K562 (cell line): Measurements from ENCODE around the gene MCU. TPM values are rescaled to one million over a fixed set of nuclear protein-coding genes. Genes with fewer than 3 reads are reported as not detected.

Source experiments
- KHSRP ChIP-seq: fragments of 450-650 bp; IDR thresholded peaks from 2 replicates; pipeline ENCODE4 v1.6.1; 2017
- polyA plus RNA-seq, 8 experiments: library from polyadenylated mRNA; depleted of rRNA in 4 of 8; stranded (reverse) in 5 of 8; unstranded in 3 of 8; fragments of >200 nt; fragmentation: Nextera tagmentation in 2 of 8; fragmentation: Illumina TruSeq in 1 of 8; extraction: Ambion mirVana in 2 of 8; extraction: Trizol in 1 of 8; gene quantifications; 2 replicates each; pipeline versions ENCODE4 v1.2.1 to v1.2.3, GENCODE V29; 2011 to 2014; ENCODE audit warnings: inconsistent platforms in 1 of 8, missing spikeins in 1 of 8
- total RNA-seq, 7 experiments: library from RNA; depleted of rRNA in 6 of 7; stranded (reverse); fragments of >200 nt in 6 of 7; fragmentation: Illumina TruSeq in 2 of 7; extraction: Trizol in 2 of 7; gene quantifications; 2 replicates each; pipeline versions ENCODE4 v1.2.1 to v1.2.3, GENCODE V29; 2011 to 2021; ENCODE audit warnings: low replicate concordance in 1 of 7
- TF ChIP-seq, protein P1 (sequence below), 2 experiments: fragments of 450-650 bp in 1 of 2; sonication (generic) in 1 of 2; formaldehyde crosslinking in 1 of 2; IDR thresholded peaks; 2 replicates each; pipeline versions ENCODE4 v1.7.1 to v1.9.0; 2016 to 2022; ENCODE audit warnings: inconsistent platforms in 1 of 2, mild to moderate bottlenecking in 1 of 2, missing genetic modification reagents in 1 of 2

The MCU gene
- total and polyA plus RNA-seq, 9 of the 15 experiments (the other 6 are each of a cell fraction or from before 2014, with no cell fraction given): 8.2 to 88.8 (median 21.3) TPM

GRCh38 chr10:72910705-72911104 lies 218.8 kb downstream of the MCU start (continued):
- TF ChIP-seq, protein P1, sequence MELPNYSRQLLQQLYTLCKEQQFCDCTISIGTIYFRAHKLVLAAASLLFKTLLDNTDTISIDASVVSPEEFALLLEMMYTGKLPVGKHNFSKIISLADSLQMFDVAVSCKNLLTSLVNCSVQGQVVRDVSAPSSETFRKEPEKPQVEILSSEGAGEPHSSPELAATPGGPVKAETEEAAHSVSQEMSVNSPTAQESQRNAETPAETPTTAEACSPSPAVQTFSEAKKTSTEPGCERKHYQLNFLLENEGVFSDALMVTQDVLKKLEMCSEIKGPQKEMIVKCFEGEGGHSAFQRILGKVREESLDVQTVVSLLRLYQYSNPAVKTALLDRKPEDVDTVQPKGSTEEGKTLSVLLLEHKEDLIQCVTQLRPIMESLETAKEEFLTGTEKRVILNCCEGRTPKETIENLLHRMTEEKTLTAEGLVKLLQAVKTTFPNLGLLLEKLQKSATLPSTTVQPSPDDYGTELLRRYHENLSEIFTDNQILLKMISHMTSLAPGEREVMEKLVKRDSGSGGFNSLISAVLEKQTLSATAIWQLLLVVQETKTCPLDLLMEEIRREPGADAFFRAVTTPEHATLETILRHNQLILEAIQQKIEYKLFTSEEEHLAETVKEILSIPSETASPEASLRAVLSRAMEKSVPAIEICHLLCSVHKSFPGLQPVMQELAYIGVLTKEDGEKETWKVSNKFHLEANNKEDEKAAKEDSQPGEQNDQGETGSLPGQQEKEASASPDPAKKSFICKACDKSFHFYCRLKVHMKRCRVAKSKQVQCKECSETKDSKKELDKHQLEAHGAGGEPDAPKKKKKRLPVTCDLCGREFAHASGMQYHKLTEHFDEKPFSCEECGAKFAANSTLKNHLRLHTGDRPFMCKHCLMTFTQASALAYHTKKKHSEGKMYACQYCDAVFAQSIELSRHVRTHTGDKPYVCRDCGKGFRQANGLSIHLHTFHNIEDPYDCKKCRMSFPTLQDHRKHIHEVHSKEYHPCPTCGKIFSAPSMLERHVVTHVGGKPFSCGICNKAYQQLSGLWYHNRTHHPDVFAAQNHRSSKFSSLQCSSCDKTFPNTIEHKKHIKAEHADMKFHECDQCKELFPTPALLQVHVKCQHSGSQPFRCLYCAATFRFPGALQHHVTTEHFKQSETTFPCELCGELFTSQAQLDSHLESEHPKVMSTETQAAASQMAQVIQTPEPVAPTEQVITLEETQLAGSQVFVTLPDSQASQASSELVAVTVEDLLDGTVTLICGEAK (IDR thresholded peaks at IDR 0.05): peak; percentile 96
- TF ChIP-seq, protein P1 (CRISPR knock-in tag; IDR thresholded peaks at IDR 0.05): peak; percentile 81
- no peak for TF ChIP-seq KHSRP
- TF ChIP-seq, all 486 proteins: peak for 2
